Esophagus muscularis mucosa (tissue), 4 donors: ENCODE data around the gene HTR3D. TPM values are rescaled to one million over a fixed set of nuclear protein-coding genes. Genes with fewer than 3 reads are reported as not detected.
"Not testable (repeated sequence)": the region's sequence is repeated elsewhere in the genome, so short reads cannot be mapped to it uniquely, and the experiment has no call there.

Source experiments
- DNase-seq: peaks from one replicate; pipeline ENCODE4 v3.0.0-alpha.2; 2017; ENCODE audit errors: extremely low spot score
- H3K27ac ChIP-seq, 4 donors: fragments of 200-600 bp; sonication (generic); replicated peaks in 1 of 4; 1 replicate in 3 of 4; 2 replicates in 1 of 4; pipeline ENCODE4 v1.5.1; 2016 to 2019; ENCODE audit warnings: mild to moderate bottlenecking in 1 of 4
- H3K27me3 ChIP-seq, 4 donors: fragments of 200-600 bp; sonication (generic); one replicate each; pipeline versions ENCODE4 v1.5.1 to v1.6.0; 2016 to 2019
- H3K36me3 ChIP-seq, 4 donors: fragments of 200-600 bp; sonication (generic); one replicate each; pipeline ENCODE4 v1.5.1; 2016 to 2019
- H3K4me1 ChIP-seq, 4 donors: fragments of 200-600 bp; sonication (generic); one replicate each; pipeline ENCODE4 v1.5.1; 2016 to 2019
- H3K4me3 ChIP-seq, 4 donors: fragments of 200-600 bp; sonication (generic); 1 replicate in 2 of 4; 2 replicates in 2 of 4; pipeline ENCODE4 v1.5.1; 2016 to 2019; ENCODE audit warnings: mild to moderate bottlenecking in 4 of 4, moderate library complexity in 1 of 4
- H3K9me3 ChIP-seq, 4 donors: fragments of 200-600 bp; sonication (generic); 1 replicate in 3 of 4; 2 replicates in 1 of 4; pipeline ENCODE4 v1.5.1; 2016 to 2019
- EP300 ChIP-seq: sonication (generic); formaldehyde crosslinking; IDR thresholded peaks from one replicate; pipeline ENCODE4 v1.6.1; 2017; ENCODE audit warnings: antibody characterized with exemption
- POLR2A ChIP-seq: fragments of 450-650 bp; IDR thresholded peaks from one replicate; pipeline ENCODE4 v1.6.1; 2017; ENCODE audit warnings: antibody characterized with exemption, moderate library complexity, mild to moderate bottlenecking, low read depth
- POLR2AphosphoS5 ChIP-seq, 2 donors: sonication (generic); formaldehyde crosslinking; IDR thresholded peaks; one replicate each; pipeline ENCODE4 v1.6.1; 2017; ENCODE audit warnings: antibody characterized with exemption in 2 of 2
- WGBS: methylation state at CpG from one replicate; pipeline ENCODE4 v1.1.5; 2018; 5-methylcytosine and 5-hydroxymethylcytosine counted together
- intact Hi-C: fragments of 100-400 bp; cut with DNase I; formaldehyde crosslinking; loops from one replicate; pipeline ENCODE4 v1.15.1; 2023
- total RNA-seq, 4 donors: library from RNA; depleted of rRNA; stranded (reverse); fragments of >200 nt; gene quantifications; one replicate each; pipeline versions ENCODE4 v1.1.0 to v1.2.1, GENCODE V29; 2016
- TF ChIP-seq, protein P1 (sequence below), 3 experiments: fragments of 200-600 bp in 2 of 3; fragments of 450-650 bp in 1 of 3; sonication (generic) in 2 of 3; IDR thresholded peaks; one replicate each; pipeline ENCODE4 v1.5.1; 2017 to 2019; ENCODE audit warnings: antibody characterized with exemption in 3 of 3, mild to moderate bottlenecking in 2 of 3, moderate library complexity in 1 of 3

The HTR3D gene
- total RNA-seq, 4 donors from 2014 or later, result not detected

DNA sequence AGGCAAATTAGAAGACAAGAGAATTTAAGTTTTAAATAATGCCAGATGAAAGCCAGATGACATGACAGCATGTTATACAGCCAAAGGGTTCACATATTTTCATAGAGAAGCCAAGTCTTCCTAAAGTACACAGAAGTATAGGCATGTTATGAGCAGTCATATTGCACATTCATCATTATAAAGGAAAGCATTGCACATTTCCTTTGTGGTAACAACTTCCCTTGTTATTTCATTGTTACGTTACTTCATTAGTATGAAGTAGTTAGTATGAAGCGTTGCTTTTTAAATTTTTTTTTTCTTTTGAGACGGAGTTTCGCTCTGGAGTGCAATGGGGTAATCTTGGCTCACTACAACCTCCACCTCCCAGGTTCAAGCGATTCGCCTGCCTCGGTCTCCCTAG is 9.2 kb upstream of the HTR3D start:
- H3K4me1 ChIP-seq, result peaks cover 0 to 6% (median under 1%) of the 10 kb centered on the region in 4 donors
- TF ChIP-seq, protein P1, sequence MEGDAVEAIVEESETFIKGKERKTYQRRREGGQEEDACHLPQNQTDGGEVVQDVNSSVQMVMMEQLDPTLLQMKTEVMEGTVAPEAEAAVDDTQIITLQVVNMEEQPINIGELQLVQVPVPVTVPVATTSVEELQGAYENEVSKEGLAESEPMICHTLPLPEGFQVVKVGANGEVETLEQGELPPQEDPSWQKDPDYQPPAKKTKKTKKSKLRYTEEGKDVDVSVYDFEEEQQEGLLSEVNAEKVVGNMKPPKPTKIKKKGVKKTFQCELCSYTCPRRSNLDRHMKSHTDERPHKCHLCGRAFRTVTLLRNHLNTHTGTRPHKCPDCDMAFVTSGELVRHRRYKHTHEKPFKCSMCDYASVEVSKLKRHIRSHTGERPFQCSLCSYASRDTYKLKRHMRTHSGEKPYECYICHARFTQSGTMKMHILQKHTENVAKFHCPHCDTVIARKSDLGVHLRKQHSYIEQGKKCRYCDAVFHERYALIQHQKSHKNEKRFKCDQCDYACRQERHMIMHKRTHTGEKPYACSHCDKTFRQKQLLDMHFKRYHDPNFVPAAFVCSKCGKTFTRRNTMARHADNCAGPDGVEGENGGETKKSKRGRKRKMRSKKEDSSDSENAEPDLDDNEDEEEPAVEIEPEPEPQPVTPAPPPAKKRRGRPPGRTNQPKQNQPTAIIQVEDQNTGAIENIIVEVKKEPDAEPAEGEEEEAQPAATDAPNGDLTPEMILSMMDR (IDR thresholded peaks at IDR 0.05), result no peak
- TF ChIP-seq EP300 (no peak), POLR2AphosphoS5 (IDR thresholded peaks at IDR 0.05) (no peak), POLR2A (no peak)
- no peaks in the 10 kb centered on the region for H3K27me3 ChIP-seq
- H3K27ac ChIP-seq, result no peak overlapping the region
- 56% methylated on average over 7 of the region's 7 CpGs for WGBS
- DNase-seq, result no peak
- no peaks in the 10 kb centered on the region for H3K36me3 ChIP-seq
- no peaks in the 10 kb centered on the region for H3K9me3 ChIP-seq
- intact Hi-C loops, result no loop called here
- H3K4me3 ChIP-seq, result no peak overlapping the region

DNA sequence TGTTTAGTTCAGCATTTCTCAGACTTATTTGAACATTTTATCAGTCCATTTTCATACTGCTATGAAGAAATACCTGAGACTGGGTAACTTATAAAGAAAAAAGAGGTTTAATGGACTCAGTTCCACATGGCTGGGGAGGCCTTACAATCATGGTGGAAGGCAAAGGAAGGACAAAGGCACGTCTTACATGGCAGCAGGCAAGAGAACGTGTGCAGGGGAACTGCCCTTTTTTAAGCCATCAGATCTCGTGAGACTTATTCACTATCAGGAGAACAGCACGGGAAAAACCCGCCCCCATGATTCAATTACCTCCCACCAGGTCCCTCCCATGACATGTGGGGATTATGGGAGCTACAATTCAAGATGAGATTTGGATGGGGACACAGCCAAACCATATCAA is 6.3 kb upstream of the HTR3D start:
- 71% methylated on average over 5 of the region's 5 CpGs for WGBS
- H3K36me3 ChIP-seq, intact Hi-C loops, H3K9me3 ChIP-seq, H3K4me3 ChIP-seq, H3K27ac ChIP-seq, H3K4me1 ChIP-seq, H3K27me3 ChIP-seq, DNase-seq: not testable (repeated sequence)

DNA sequence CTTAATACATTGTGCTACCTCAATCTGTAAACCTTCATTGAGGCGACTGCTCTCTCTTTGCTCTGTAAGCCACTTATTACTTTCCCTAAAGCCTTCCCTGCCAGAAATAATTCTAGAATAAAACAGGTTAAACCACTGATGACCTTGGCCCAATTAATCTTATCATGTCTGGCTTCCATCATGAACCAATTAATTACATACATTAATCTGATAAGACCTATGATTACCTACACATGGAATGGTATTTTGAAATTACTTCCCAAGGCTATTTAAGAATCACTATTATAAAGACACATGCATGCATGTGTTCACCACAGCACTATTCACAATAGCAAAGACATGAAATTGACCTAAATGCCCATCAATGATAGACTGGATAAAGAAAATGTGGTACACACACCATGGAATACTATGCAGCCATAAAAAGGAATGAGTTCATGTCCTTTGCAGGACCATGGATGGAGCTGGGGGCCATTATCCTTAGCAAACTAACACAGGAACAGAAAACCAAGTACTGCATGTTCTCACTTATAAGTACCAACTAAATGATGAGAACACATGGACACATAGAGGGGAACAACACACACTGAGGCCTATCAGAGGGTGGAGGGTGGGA is 3.2 kb upstream of the HTR3D start:
- H3K9me3 ChIP-seq, H3K27me3 ChIP-seq, H3K4me3 ChIP-seq, H3K4me1 ChIP-seq, H3K36me3 ChIP-seq, intact Hi-C loops, H3K27ac ChIP-seq, DNase-seq: not testable (repeated sequence)
- 91% methylated on average over 1 of the region's 1 CpG for WGBS

DNA sequence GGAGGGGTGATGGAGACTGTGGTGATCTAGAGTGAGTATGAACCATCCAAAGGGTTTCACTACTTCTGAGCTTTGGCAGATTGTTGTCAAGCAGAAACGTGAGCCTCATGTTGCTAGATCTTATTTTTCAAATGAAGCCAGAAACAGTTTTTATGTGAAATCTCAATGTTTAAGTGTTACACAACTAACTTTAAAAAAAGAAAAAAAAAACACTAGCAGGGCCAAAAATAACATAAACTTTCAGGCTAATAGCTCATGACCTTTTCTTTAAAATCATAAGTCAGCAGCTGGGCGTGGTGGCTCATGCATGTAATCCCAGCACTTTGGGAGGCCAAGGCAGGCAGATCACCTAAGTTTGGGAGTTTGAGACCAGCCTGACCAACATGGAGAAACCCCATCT is 2.1 kb upstream of the HTR3D start:
- intact Hi-C loops, result no loop called here
- TF ChIP-seq POLR2A (no peak), EP300 (no peak), POLR2AphosphoS5 (IDR thresholded peaks at IDR 0.05) (no peak)
- TF ChIP-seq, protein P1 (IDR thresholded peaks at IDR 0.05), result no peak
- H3K27ac ChIP-seq, result no peak overlapping the region
- DNase-seq, result no peak
- H3K36me3 ChIP-seq, result no peaks in the 10 kb centered on the region
- no peak overlapping the region for H3K4me3 ChIP-seq
- 73% methylated on average over 2 of the region's 2 CpGs for WGBS
- H3K27me3 ChIP-seq, result no peaks in the 10 kb centered on the region
- no peaks in the 10 kb centered on the region for H3K4me1 ChIP-seq
- H3K9me3 ChIP-seq, result no peaks in the 10 kb centered on the region

DNA sequence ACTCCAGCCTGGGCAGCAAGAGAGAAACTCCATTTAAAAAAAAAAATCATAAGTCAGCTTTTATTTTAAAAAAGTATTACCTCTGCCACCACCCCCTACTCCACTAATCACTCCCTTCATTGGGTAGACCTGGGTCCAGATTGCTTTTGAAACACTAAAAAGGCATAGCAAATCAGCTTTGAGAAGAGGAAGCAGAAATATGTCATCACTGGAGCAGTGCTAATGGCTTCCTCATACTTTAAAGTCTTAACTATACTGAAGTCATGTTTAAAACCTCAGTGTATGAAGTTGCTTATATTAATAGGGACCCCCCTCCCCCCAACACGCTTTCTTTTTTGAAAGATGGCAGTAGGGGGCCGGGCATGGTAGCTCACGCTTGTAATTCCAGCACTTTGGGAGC is 1.0 kb upstream of the HTR3D start:
- no peaks in the 10 kb centered on the region for H3K4me1 ChIP-seq
- no peaks in the 10 kb centered on the region for H3K9me3 ChIP-seq
- intact Hi-C loops, result no loop called here
- no peaks in the 10 kb centered on the region for H3K27me3 ChIP-seq
- TF ChIP-seq EP300, result no peak
- no peak for TF ChIP-seq POLR2A
- TF ChIP-seq POLR2AphosphoS5 (IDR thresholded peaks at IDR 0.05), result no peak
- TF ChIP-seq, protein P1 (IDR thresholded peaks at IDR 0.05), result no peak
- H3K4me3 ChIP-seq, result no peak overlapping the region
- no peaks in the 10 kb centered on the region for H3K36me3 ChIP-seq
- DNase-seq, result no peak
- H3K27ac ChIP-seq, result no peak overlapping the region
- WGBS, result 95% methylated on average over 2 of the region's 3 CpGs

DNA sequence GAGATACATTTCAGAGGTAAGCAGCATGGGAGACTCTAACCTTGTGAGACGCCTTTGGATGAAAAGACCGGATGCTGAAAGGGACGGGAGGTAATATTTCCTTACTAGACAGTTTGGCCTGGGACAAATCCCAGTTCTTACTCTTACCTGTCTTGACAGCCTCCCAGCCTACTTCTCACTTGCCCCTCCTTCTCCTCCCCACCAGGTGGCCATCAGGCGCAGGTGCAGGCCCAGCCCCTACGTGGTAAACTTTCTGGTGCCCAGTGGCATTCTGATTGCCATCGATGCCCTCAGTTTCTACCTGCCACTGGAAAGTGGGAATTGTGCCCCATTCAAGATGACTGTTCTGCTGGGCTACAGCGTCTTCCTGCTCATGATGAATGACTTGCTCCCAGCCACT is 6.3 kb downstream of the HTR3D start:
- H3K27ac ChIP-seq, result no peak overlapping the region
- intact Hi-C loops, result no loop called here
- no peak overlapping the region for H3K4me3 ChIP-seq
- no peaks in the 10 kb centered on the region for H3K27me3 ChIP-seq
- H3K4me1 ChIP-seq, result peaks cover 0 to 12% (median 5%) of the 10 kb centered on the region in 4 donors
- TF ChIP-seq POLR2AphosphoS5 (IDR thresholded peaks at IDR 0.05), result no peak
- TF ChIP-seq EP300, result no peak
- DNase-seq, result no peak
- no peaks in the 10 kb centered on the region for H3K36me3 ChIP-seq
- WGBS, result 72% methylated on average over 7 of the region's 7 CpGs
- no peaks in the 10 kb centered on the region for H3K9me3 ChIP-seq

DNA sequence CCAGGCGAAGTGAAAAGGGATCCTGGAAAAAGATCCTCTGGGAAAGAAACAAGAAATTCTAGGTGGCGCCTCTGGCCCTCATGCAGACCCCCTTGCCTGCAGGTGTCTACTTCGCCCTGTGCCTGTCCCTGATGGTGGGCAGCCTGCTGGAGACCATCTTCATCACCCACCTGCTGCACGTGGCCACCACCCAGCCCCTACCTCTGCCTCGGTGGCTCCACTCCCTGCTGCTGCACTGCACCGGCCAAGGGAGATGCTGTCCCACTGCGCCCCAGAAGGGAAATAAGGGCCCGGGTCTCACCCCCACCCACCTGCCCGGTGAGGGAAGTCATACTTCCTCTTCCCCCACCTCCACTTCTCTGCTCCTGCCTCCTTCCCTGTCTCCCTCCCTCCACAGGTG is 6.8 kb downstream of the HTR3D start:
- H3K9me3 ChIP-seq, H3K4me3 ChIP-seq, H3K36me3 ChIP-seq, intact Hi-C loops, DNase-seq, H3K27ac ChIP-seq, H3K27me3 ChIP-seq: not testable (repeated sequence)
- 85% methylated on average over 8 of the region's 9 CpGs for WGBS
- H3K4me1 ChIP-seq, result peaks cover 0 to 12% (median 5%) of the 10 kb centered on the region in 4 donors
